Trophoblast cell (in vitro differentiated cells and primary cell): ENCODE measurements around the gene USB1.
A peak's percentile ranks its signal among the peaks of the same experiment; 100 is the strongest.
"Not testable (repeated sequence)": the region's sequence is repeated elsewhere in the genome, so short reads cannot be mapped to it uniquely, and the experiment has no call there.

ENCODE experiments used
- DNase-seq, 2 donors: peaks; one replicate each; pipeline ENCODE4 v3.0.0-alpha.2; 2016
- H2AFZ ChIP-seq: 2 replicates; pipeline ENCODE4 v1.6.1; 2013; ENCODE audit warnings: low read length, moderate library complexity, mild to moderate bottlenecking; ENCODE audit not compliant: insufficient read depth, poor library complexity
- H2AK5ac ChIP-seq: 2 replicates; pipeline ENCODE4 v1.6.1; 2013; ENCODE audit warnings: mild to moderate bottlenecking, low read length
- H2BK120ac ChIP-seq: 2 replicates; pipeline ENCODE4 v1.6.1; 2013; ENCODE audit warnings: low read length, mild to moderate bottlenecking, moderate library complexity; ENCODE audit not compliant: insufficient read depth, poor library complexity
- H2BK12ac ChIP-seq: 2 replicates; pipeline ENCODE4 v1.6.1; 2013; ENCODE audit warnings: mild to moderate bottlenecking, low read length, moderate library complexity
- H2BK5ac ChIP-seq: 2 replicates; pipeline ENCODE4 v1.6.1; 2013; ENCODE audit warnings: low read length, low read depth, moderate library complexity, mild to moderate bottlenecking; ENCODE audit not compliant: poor library complexity
- H3K14ac ChIP-seq: 2 replicates; pipeline ENCODE4 v1.6.1; 2013; ENCODE audit warnings: mild to moderate bottlenecking, low read length
- H3K18ac ChIP-seq: 2 replicates; pipeline ENCODE4 v1.6.1; 2013; ENCODE audit warnings: mild to moderate bottlenecking, low read length
- H3K23ac ChIP-seq: 2 replicates; pipeline ENCODE4 v1.6.1; 2013; ENCODE audit warnings: low read length
- H3K27ac ChIP-seq: 2 replicates; pipeline ENCODE4 v1.5.1; 2013; ENCODE audit warnings: low read depth, mild to moderate bottlenecking, inconsistent platforms, low read length, moderate library complexity
- H3K27me3 ChIP-seq: 2 replicates; pipeline ENCODE4 v1.6.1; 2013; ENCODE audit warnings: inconsistent platforms, mild to moderate bottlenecking, low read length, moderate library complexity; ENCODE audit not compliant: insufficient read depth
- H3K36me3 ChIP-seq, 2 experiments: 1 replicate in 1 of 2; 2 replicates in 1 of 2; pipeline ENCODE4 v1.6.1; 2013; ENCODE audit warnings: low read length in 2 of 2, mild to moderate bottlenecking in 2 of 2, moderate library complexity in 1 of 2; ENCODE audit not compliant: insufficient read depth in 2 of 2, control insufficient read depth in 1 of 2
- H3K4ac ChIP-seq: 2 replicates; pipeline ENCODE4 v1.6.1; 2013; ENCODE audit warnings: low read depth, mild to moderate bottlenecking, low read length, moderate library complexity
- H3K4me1 ChIP-seq, 2 experiments: 1 replicate in 1 of 2; 2 replicates in 1 of 2; pipeline ENCODE4 v1.6.1; 2013; ENCODE audit warnings: low read length in 2 of 2, mild to moderate bottlenecking in 2 of 2, moderate library complexity in 1 of 2; ENCODE audit not compliant: insufficient read depth in 2 of 2, control insufficient read depth in 1 of 2
- H3K4me2 ChIP-seq: 2 replicates; pipeline ENCODE4 v1.6.1; 2013; ENCODE audit warnings: inconsistent platforms, mild to moderate bottlenecking, low read length, moderate library complexity
- H3K4me3 ChIP-seq: 2 replicates; pipeline ENCODE4 v1.5.1; 2013; ENCODE audit warnings: mild to moderate bottlenecking, low read depth, low read length, inconsistent platforms
- H3K79me1 ChIP-seq: one replicate; pipeline ENCODE4 v1.6.1; 2013; ENCODE audit warnings: low read length
- H3K79me2 ChIP-seq: 2 replicates; pipeline ENCODE4 v1.6.1; 2013; ENCODE audit warnings: low read length, mild to moderate bottlenecking; ENCODE audit not compliant: control insufficient read depth, insufficient read depth, poor library complexity
- H3K9ac ChIP-seq: 2 replicates; pipeline ENCODE4 v1.6.1; 2013; ENCODE audit warnings: mild to moderate bottlenecking, low read length
- H3K9me3 ChIP-seq: 2 replicates; pipeline ENCODE4 v1.6.1; 2013; ENCODE audit warnings: low read depth, mild to moderate bottlenecking, control low read depth, inconsistent platforms, low read length; ENCODE audit not compliant: insufficient read depth
- H4K12ac ChIP-seq: 2 replicates; pipeline ENCODE4 v1.6.1; 2013; ENCODE audit warnings: low read depth, mild to moderate bottlenecking, low read length, moderate library complexity
- H4K8ac ChIP-seq: 2 replicates; pipeline ENCODE4 v1.6.1; 2013; ENCODE audit warnings: low read depth, mild to moderate bottlenecking, low read length, moderate library complexity
- H4K91ac ChIP-seq: one replicate; pipeline ENCODE4 v1.6.1; 2013; ENCODE audit warnings: low read depth, mild to moderate bottlenecking, low read length, moderate library complexity
- WGBS: extraction: QIAGEN DNeasy Blood & Tissue Kit; methylation state at CpG from one replicate; pipeline ENCODE4 v1.1.7; 2013; ENCODE audit warnings: missing lambda C conversion rate; ENCODE audit not compliant: insufficient read length, insufficient coverage; ENCODE audit errors: extremely low coverage; 5-methylcytosine and 5-hydroxymethylcytosine counted together

The USB1 gene

GRCh38 chr16:58004736-58005135 is 3.5 kb downstream of the USB1 start:
- H2AK5ac ChIP-seq, H3K23ac ChIP-seq, H3K4me2 ChIP-seq, H3K14ac ChIP-seq, H3K9me3 ChIP-seq, H4K91ac ChIP-seq, H3K79me1 ChIP-seq, H3K27me3 ChIP-seq, H3K4ac ChIP-seq, H2BK12ac ChIP-seq, DNase-seq, H4K8ac ChIP-seq, H3K4me3 ChIP-seq, H4K12ac ChIP-seq, H2AFZ ChIP-seq, H3K27ac ChIP-seq, H3K4me1 ChIP-seq, H3K79me2 ChIP-seq, H2BK120ac ChIP-seq, H3K9ac ChIP-seq, H3K18ac ChIP-seq, H2BK5ac ChIP-seq: not testable (repeated sequence)
- peaks cover 17% of the 10 kb centered on the region in 2 experiments for H3K36me3 ChIP-seq
- WGBS, result no CpG with 5 or more reads among the region's 12 CpGs

- Histone ChIP-seq H4K12ac (no peak overlapping the region), H2BK12ac (no peak overlapping the region), H3K4me1 (peaks cover 16 to 22% of the 10 kb centered on the region in 2 experiments), H3K27me3 (no peaks in the 10 kb centered on the region), H3K79me2 (no peaks in the 10 kb centered on the region), H4K8ac (no peak overlapping the region), H3K14ac (no peak overlapping the region), H3K79me1 (peaks cover 6% of the 10 kb centered on the region), H3K4ac (no peak overlapping the region), H3K9ac (no peak overlapping the region), H3K36me3 (peaks cover 15 to 22% of the 10 kb centered on the region in 2 experiments), H4K91ac (no peak overlapping the region), H3K18ac (no peak overlapping the region), H3K27ac (no peak overlapping the region), H2BK120ac (no peak overlapping the region), H2AFZ (no peak overlapping the region), H3K23ac (no peak overlapping the region), H2BK5ac (no peak overlapping the region), H3K4me3 (no peak overlapping the region), H2AK5ac (no peak overlapping the region), H3K4me2 (no peak overlapping the region), H3K9me3 (no peaks in the 10 kb centered on the region)
- no CpG with 5 or more reads among the region's 11 CpGs for WGBS
- no peak for DNase-seq
Measured at GRCh38 chr16:58009856-58010416, 8.7 kb downstream of the USB1 start.

- H2BK5ac ChIP-seq, result no peak overlapping the region
- WGBS, result no CpG with 5 or more reads among the region's 3 CpGs
- H3K4me3 ChIP-seq, result no peak overlapping the region
Measured at GRCh38 chr16:58010886-58011285, 9.7 kb downstream of the USB1 start.

GRCh38 chr16:58011652-58012051 is 10.4 kb downstream of the USB1 start:
- Histone ChIP-seq H3K79me1 (peaks cover 6% of the 10 kb centered on the region), H3K18ac (no peak overlapping the region), H3K4me1 (peaks cover 16 to 22% of the 10 kb centered on the region in 2 experiments), H3K27me3 (no peaks in the 10 kb centered on the region), H3K4ac (no peak overlapping the region), H3K27ac (peak overlapping the region; percentile 80), H2AK5ac (no peak overlapping the region), H2AFZ (no peak overlapping the region), H4K91ac (no peak overlapping the region), H2BK12ac (peak overlapping the region; percentile 76), H2BK5ac (peak overlapping the region; percentile 18), H2BK120ac (no peak overlapping the region), H3K9me3 (no peaks in the 10 kb centered on the region), H4K8ac (no peak overlapping the region), H3K9ac (no peak overlapping the region), H3K23ac (no peak overlapping the region), H4K12ac (no peak overlapping the region), H3K4me3 (no peak overlapping the region), H3K14ac (no peak overlapping the region), H3K4me2 (peak overlapping the region; percentile 46), H3K79me2 (no peaks in the 10 kb centered on the region), H3K36me3 (peaks cover 12 to 21% of the 10 kb centered on the region in 2 experiments)
- DNase-seq, result peak; percentile 19 to 56
- WGBS, result no CpG with 5 or more reads among the region's 3 CpGs

More at GRCh38 chr16:58010886-58011285, 9.7 kb downstream of the USB1 start:
- Histone ChIP-seq H3K9ac (no peak overlapping the region), H4K8ac (no peak overlapping the region), H2BK120ac (no peak overlapping the region), H2BK12ac (no peak overlapping the region), H3K27me3 (no peaks in the 10 kb centered on the region), H3K23ac (no peak overlapping the region), H2AFZ (no peak overlapping the region), H3K4ac (no peak overlapping the region), H3K27ac (no peak overlapping the region), H3K79me2 (no peaks in the 10 kb centered on the region), H3K18ac (no peak overlapping the region), H3K4me2 (no peak overlapping the region), H4K91ac (no peak overlapping the region), H4K12ac (no peak overlapping the region), H3K36me3 (peaks cover 14 to 21% of the 10 kb centered on the region in 2 experiments), H2AK5ac (no peak overlapping the region), H3K79me1 (peaks cover 6% of the 10 kb centered on the region), H3K4me1 (peaks cover 16 to 22% of the 10 kb centered on the region in 2 experiments), H3K9me3 (no peaks in the 10 kb centered on the region), H3K14ac (no peak overlapping the region)
- no peak for DNase-seq
